ENCODE results near the gene MSLN. TPM values are rescaled to one million over a fixed set of nuclear protein-coding genes. Genes with fewer than 3 reads are reported as not detected.

Gene MSLN
- total and polyA plus RNA-seq, 4 donors, result 0.33 to 2.1 (median 1.0) TPM

- no peaks in the 10 kb centered on the region for H3K36me3 ChIP-seq (ENCODE audit: control insufficient read depth in 1 of 2, insufficient read depth in 2 of 2, low read length in 1 of 2)
- no peak overlapping the region for H3K4me3 ChIP-seq (ENCODE audit: low read length in 2 of 2)
- DNase-seq, result no peak
- 63 to 73% methylated on average over 31 to 39 of the region's 48 CpGs for WGBS, 2 donors
- no peak for ATAC-seq (ENCODE audit: low FRiP score)
- H3K4me1 ChIP-seq (ENCODE audit: control insufficient read depth in 1 of 2, insufficient read depth in 2 of 2, low read length in 2 of 2), result no peaks in the 10 kb centered on the region
- no peaks in the 10 kb centered on the region for H3K27me3 ChIP-seq (ENCODE audit: control insufficient read depth in 1 of 2, insufficient read depth in 2 of 2, low read length in 1 of 2)
- H3K27ac ChIP-seq (ENCODE audit: low read depth in 1 of 2, low read length in 2 of 2), result no peak overlapping the region
- intact Hi-C loops (cut with DNase I), result no loop called here
- H3K9me3 ChIP-seq (ENCODE audit: control insufficient read depth, low read length), result no peaks in the 10 kb centered on the region
These were observed 6.5 kb downstream of the MSLN start for GRCh38 chr16:766820-767640.

GRCh38 chr16:767743-768235, 7.3 kb downstream of the MSLN start:
- WGBS, 2 donors, result 43 to 72% methylated on average over 5 to 24 of the region's 38 CpGs
- Histone ChIP-seq H3K4me3 (ENCODE audit: low read length in 2 of 2) (no peak overlapping the region), H3K4me1 (ENCODE audit: control insufficient read depth in 1 of 2, insufficient read depth in 2 of 2, low read length in 2 of 2) (no peaks in the 10 kb centered on the region), H3K27ac (ENCODE audit: low read depth in 1 of 2, low read length in 2 of 2) (no peak overlapping the region), H3K36me3 (ENCODE audit: control insufficient read depth in 1 of 2, insufficient read depth in 2 of 2, low read length in 1 of 2) (no peaks in the 10 kb centered on the region), H3K27me3 (ENCODE audit: control insufficient read depth in 1 of 2, insufficient read depth in 2 of 2, low read length in 1 of 2) (no peaks in the 10 kb centered on the region), H3K9me3 (ENCODE audit: control insufficient read depth, low read length) (no peaks in the 10 kb centered on the region)
- ATAC-seq (ENCODE audit: low FRiP score), result no peak
- no peak for DNase-seq
- intact Hi-C loops (cut with DNase I), result no loop called here

GRCh38 chr16:768428-768827, 7.9 kb downstream of the MSLN start:
- H3K36me3 ChIP-seq (ENCODE audit: control insufficient read depth in 1 of 2, insufficient read depth in 2 of 2, low read length in 1 of 2), result no peaks in the 10 kb centered on the region
- no peaks in the 10 kb centered on the region for H3K9me3 ChIP-seq (ENCODE audit: control insufficient read depth, low read length)
- H3K27ac ChIP-seq (ENCODE audit: low read depth in 1 of 2, low read length in 2 of 2), result no peak overlapping the region
- DNase-seq, result no peak
- intact Hi-C loops (cut with DNase I), result no loop called here
- no peak overlapping the region for H3K4me3 ChIP-seq (ENCODE audit: low read length in 2 of 2)
- H3K4me1 ChIP-seq (ENCODE audit: control insufficient read depth in 1 of 2, insufficient read depth in 2 of 2, low read length in 2 of 2), result no peaks in the 10 kb centered on the region
- WGBS, 2 donors, result 66 to 83% methylated on average over 21 of the region's 21 CpGs
- no peaks in the 10 kb centered on the region for H3K27me3 ChIP-seq (ENCODE audit: control insufficient read depth in 1 of 2, insufficient read depth in 2 of 2, low read length in 1 of 2)
- no peak for ATAC-seq (ENCODE audit: low FRiP score)

GRCh38 chr16:769184-769784, 8.8 kb downstream of the MSLN start:
- H3K4me3 ChIP-seq (ENCODE audit: low read length in 2 of 2), result no peak overlapping the region
- no peaks in the 10 kb centered on the region for H3K27me3 ChIP-seq (ENCODE audit: control insufficient read depth in 1 of 2, insufficient read depth in 2 of 2, low read length in 1 of 2)
- H3K4me1 ChIP-seq (ENCODE audit: control insufficient read depth in 1 of 2, insufficient read depth in 2 of 2, low read length in 2 of 2), result no peaks in the 10 kb centered on the region
- 28 to 63% methylated on average over 16 to 20 of the region's 20 CpGs for WGBS, 2 donors
- DNase-seq (no peak), ATAC-seq (ENCODE audit: low FRiP score) (no peak)
- no peaks in the 10 kb centered on the region for H3K9me3 ChIP-seq (ENCODE audit: control insufficient read depth, low read length)
- no peak overlapping the region for H3K27ac ChIP-seq (ENCODE audit: low read depth in 1 of 2, low read length in 2 of 2)
- H3K36me3 ChIP-seq (ENCODE audit: control insufficient read depth in 1 of 2, insufficient read depth in 2 of 2, low read length in 1 of 2), result no peaks in the 10 kb centered on the region
- intact Hi-C loops (cut with DNase I), result no loop called here

- intact Hi-C loops (cut with DNase I), result no loop called here
- Histone ChIP-seq H3K36me3 (ENCODE audit: control insufficient read depth in 1 of 2, insufficient read depth in 2 of 2, low read length in 1 of 2) (no peaks in the 10 kb centered on the region), H3K4me3 (ENCODE audit: low read length in 2 of 2) (no peak overlapping the region), H3K4me1 (ENCODE audit: control insufficient read depth in 1 of 2, insufficient read depth in 2 of 2, low read length in 2 of 2) (no peaks in the 10 kb centered on the region), H3K27me3 (ENCODE audit: control insufficient read depth in 1 of 2, insufficient read depth in 2 of 2, low read length in 1 of 2) (no peaks in the 10 kb centered on the region), H3K9me3 (ENCODE audit: control insufficient read depth, low read length) (no peaks in the 10 kb centered on the region), H3K27ac (ENCODE audit: low read depth in 1 of 2, low read length in 2 of 2) (no peak overlapping the region)
- ATAC-seq (ENCODE audit: low FRiP score) (no peak), DNase-seq (no peak)
- 78 to 80% methylated on average over 17 to 19 of the region's 19 CpGs for WGBS, 2 donors
These were observed 9.4 kb downstream of the MSLN start for GRCh38 chr16:769934-770333.

DNA sequence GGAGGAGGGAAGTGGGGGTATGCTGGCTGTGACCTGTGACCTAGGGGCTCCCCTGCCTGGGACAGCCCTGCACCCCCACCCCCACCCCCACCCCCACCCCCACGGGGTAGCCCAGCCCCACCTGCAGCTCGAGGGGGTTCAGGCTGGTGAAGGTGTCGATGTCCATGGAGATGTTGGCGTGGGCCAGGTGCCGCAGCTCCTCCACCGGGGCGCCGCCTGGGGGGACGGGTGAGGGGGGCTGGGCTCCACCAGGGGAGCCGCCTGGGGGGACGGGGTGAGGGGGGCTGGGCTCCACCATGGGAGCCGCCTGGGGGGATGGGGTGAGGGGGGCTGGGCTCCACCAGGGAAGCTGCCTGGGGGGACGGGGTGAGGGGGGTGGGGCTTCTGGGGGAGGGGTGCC, 9.9 kb downstream of the MSLN start:
- intact Hi-C loops (cut with DNase I), result no loop called here
- H3K36me3 ChIP-seq (ENCODE audit: control insufficient read depth in 1 of 2, insufficient read depth in 2 of 2, low read length in 1 of 2), result no peaks in the 10 kb centered on the region
- H3K4me1 ChIP-seq (ENCODE audit: control insufficient read depth in 1 of 2, insufficient read depth in 2 of 2, low read length in 2 of 2), result no peaks in the 10 kb centered on the region
- H3K27ac ChIP-seq (ENCODE audit: low read depth in 1 of 2, low read length in 2 of 2), result no peak overlapping the region
- no peak for DNase-seq
- H3K9me3 ChIP-seq (ENCODE audit: control insufficient read depth, low read length), result no peaks in the 10 kb centered on the region
- no peaks in the 10 kb centered on the region for H3K27me3 ChIP-seq (ENCODE audit: control insufficient read depth in 1 of 2, insufficient read depth in 2 of 2, low read length in 1 of 2)
- no peak overlapping the region for H3K4me3 ChIP-seq (ENCODE audit: low read length in 2 of 2)
- 56 to 70% methylated on average over 3 to 13 of the region's 13 CpGs for WGBS, 2 donors
- no peak for ATAC-seq (ENCODE audit: low FRiP score)

DNA sequence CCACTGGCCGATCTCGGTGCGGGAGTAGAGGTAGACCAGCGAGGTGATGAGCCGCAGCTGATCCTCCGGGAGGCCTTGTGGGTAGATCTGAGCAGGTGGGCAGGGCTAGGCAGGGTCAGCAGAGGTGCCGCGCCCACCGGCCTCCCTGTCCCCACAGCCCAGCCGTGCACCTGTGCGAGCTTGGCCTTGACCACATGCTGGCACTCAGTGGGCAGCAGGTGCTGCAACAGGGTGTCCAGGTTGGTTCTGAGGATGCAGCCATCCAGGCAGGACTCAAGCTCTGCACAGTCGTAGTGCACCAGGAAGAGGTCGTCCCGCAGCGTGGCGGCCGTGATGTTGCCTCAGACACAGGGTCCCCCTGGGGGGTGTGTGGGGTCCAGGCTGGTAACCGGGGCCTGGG, 12.4 kb downstream of the MSLN start:
- H3K27me3 ChIP-seq (ENCODE audit: control insufficient read depth in 1 of 2, insufficient read depth in 2 of 2, low read length in 1 of 2), result no peaks in the 10 kb centered on the region
- 88 to 90% methylated on average over 18 of the region's 18 CpGs for WGBS, 2 donors
- no peaks in the 10 kb centered on the region for H3K36me3 ChIP-seq (ENCODE audit: control insufficient read depth in 1 of 2, insufficient read depth in 2 of 2, low read length in 1 of 2)
- ATAC-seq (ENCODE audit: low FRiP score) (no peak), DNase-seq (no peak)
- no peaks in the 10 kb centered on the region for H3K9me3 ChIP-seq (ENCODE audit: control insufficient read depth, low read length)
- no peak overlapping the region for H3K4me3 ChIP-seq (ENCODE audit: low read length in 2 of 2)
- no peak overlapping the region for H3K27ac ChIP-seq (ENCODE audit: low read depth in 1 of 2, low read length in 2 of 2)
- no peaks in the 10 kb centered on the region for H3K4me1 ChIP-seq (ENCODE audit: control insufficient read depth in 1 of 2, insufficient read depth in 2 of 2, low read length in 2 of 2)
- intact Hi-C loops (cut with DNase I), result no loop called here

- Histone ChIP-seq H3K9me3 (ENCODE audit: control insufficient read depth, low read length) (no peaks in the 10 kb centered on the region), H3K27ac (ENCODE audit: low read depth in 1 of 2, low read length in 2 of 2) (no peak overlapping the region), H3K4me1 (ENCODE audit: control insufficient read depth in 1 of 2, insufficient read depth in 2 of 2, low read length in 2 of 2) (no peaks in the 10 kb centered on the region), H3K27me3 (ENCODE audit: control insufficient read depth in 1 of 2, insufficient read depth in 2 of 2, low read length in 1 of 2) (no peaks in the 10 kb centered on the region), H3K36me3 (ENCODE audit: control insufficient read depth in 1 of 2, insufficient read depth in 2 of 2, low read length in 1 of 2) (no peaks in the 10 kb centered on the region), H3K4me3 (ENCODE audit: low read length in 2 of 2) (no peak overlapping the region)
- ATAC-seq (ENCODE audit: low FRiP score) (no peak), DNase-seq (no peak)
- WGBS, 2 donors, result 78% methylated on average over 42 to 46 of the region's 46 CpGs
- intact Hi-C loops (cut with DNase I), result no loop called here
These were observed 13.8 kb downstream of the MSLN start for GRCh38 chr16:774086-775001.
